Stimulated activated CD4-positive, alpha-beta T cell treated with anti-CD3 and anti-CD28 coated beads, Interleukin-15, amount 100 ng/mL, for 1 hour (primary cell): ENCODE data around the gene CHAT.

Source experiments
- DNase-seq, 2 donors: peaks; one replicate each; pipeline ENCODE4 v3.0.0-alpha.2; 2020; ENCODE audit warnings: low read depth in 1 of 2, low spot score in 1 of 2

CHAT gene

DNA sequence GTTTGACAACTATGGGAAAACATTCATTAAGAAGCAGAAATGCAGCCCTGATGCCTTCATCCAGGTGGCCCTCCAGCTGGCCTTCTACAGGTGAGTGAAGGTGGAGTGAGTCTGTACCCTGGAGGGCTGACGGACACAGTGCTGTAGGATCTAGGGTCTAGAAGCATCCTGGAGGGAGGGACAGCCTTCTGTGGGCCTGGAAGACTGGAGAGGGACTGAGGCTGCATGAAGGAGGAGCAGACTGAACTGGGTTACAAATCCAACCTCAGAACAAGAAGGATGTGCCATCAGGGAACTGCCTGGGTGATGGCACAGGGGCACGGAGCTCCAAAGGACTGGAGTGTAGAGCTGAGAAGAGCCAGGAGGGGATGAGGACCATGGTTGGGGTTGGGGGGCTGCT is 38.1 kb downstream of the CHAT start:
- DNase-seq: no peak

DNA sequence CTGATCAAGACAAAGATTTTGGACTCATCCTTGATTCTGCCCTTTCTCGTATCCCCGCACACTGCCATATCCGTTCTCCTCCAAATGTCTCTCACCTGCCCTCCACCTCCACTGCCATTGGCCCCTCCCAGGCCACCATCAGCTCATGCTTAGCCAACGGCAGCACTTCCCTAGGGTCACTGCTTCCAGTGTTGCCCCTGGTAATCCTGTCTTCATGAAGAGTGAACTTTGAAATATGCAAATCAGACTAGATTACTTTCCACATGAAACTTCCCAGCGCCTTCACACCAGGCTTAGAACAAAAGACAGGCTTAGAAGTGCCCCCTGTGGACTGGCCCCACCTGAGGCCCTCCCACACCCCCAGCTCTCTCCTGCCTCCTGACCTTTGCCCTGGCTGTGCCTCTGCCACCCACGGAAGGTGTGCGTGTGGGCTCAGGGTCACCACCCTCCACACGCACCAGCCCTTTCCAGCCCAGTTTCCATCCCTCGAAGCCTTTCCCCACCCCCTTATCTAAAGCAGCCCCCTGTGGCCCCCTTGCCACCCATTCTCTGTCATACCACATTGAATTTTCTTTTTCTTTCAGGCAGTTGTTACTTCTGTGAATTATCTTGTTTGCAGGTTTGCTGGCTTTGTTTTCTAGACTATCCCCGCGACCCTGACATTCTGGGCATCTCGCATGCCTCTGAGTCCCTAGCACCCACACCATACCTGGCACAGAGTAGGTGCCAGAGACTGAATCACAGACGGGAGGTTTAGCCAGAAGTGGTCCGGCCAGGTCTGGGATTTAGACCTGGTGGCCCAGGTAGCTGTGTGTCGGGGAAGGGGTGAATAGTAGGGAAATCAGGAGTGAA is 38.8 kb downstream of the CHAT start:
- DNase-seq: no peak

DNA sequence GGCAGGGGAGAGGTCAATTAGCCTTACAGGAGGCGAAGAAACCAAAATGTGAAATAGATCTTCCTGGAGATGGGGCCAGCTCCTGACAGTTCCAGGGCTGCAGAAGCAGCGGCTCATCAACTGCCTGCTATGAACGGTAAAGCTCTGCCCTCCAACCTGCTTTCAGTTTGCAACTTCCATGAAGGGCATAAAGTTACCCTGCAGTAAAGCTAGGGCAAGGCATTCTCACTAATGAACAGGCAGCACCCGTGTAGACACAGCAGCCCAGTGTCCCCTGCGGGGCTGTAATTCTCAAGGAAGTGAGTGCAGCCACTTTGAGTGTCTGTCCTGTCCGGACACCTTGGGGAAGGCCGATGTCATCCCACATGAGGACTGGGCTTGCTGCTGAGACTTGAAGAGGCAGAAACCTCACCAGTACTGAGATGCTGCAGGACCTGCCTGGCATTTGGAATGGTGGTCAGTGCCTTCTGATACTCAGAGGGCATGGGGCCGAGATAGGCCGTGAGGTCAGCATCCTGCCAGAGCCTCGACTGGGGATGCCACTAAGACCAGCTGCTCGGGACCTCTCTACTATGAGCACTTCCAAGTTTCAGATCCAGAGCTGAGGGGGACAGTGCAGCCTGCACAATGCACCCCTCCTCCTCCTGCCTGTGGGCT is 39.6 kb downstream of the CHAT start:
- no peak for DNase-seq

- DNase-seq: no peak
Measured at GRCh38 chr10:49654036-49654693, 40.3 kb downstream of the CHAT start.

GRCh38 chr10:49655099-49655498 is 41.3 kb downstream of the CHAT start:
- no peak for DNase-seq

DNA sequence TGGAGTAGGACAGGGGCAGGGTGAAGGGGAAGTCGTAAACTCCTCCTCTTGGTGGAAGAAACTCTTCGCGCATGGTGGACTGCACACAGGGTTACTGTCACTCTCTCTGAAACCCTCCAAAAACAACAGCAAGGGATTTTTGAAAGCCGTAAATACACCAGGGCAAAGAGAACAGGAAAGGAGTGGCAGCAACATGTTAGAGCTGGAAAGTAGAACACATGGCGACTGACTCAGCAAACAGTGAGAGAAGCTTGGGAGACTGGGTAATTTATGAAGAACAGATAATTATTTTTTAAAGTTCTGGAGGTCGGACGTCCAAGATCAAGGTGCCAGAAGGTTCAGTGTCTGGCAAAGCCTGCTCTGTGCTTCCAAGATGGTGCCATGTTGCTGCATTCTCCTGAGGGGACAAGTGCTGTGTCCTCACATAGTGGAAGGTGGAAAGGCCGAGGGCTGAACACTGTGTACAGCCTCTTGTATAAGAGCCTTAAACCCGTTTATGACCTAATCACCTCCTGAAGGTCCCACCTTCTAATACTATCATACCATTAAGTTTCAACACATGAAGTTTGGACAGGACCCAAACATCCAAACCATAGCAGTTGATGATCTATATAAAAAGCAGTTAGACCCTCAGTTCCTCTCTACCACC is 43.1 kb downstream of the CHAT start:
- DNase-seq: no peak

- DNase-seq: no peak
Measured at GRCh38 chr10:49657606-49658005, 43.8 kb downstream of the CHAT start.

- no peak for DNase-seq
Measured at GRCh38 chr10:49661140-49661856, 47.5 kb downstream of the CHAT start.

DNA sequence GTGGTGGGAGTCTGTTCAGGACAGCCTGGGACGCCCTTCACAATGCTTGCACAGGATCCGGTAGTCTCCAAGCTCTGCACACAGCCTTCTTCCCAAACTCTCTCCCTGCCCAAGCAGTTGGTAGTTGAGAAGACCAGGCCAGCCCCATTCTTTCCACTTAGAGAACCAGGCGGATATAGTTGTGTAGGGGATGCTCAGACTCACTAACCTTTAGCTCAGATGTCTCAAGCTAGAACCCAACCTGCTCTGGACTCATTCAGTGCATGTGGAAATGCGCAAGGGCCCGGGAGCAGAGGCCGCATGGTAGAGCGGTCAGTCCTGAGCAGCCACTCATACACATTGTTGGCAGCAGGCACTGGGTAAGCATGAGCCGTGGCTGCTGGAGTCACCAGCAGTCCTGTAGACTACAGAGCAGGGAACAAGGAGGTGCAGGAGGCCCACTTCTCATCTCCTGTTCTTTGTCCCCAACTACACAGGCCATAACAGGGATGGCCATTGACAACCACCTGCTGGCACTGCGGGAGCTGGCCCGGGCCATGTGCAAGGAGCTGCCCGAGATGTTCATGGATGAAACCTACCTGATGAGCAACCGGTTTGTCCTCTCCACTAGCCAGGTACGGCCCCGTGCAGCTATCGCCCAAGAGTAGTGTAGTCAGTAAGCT is 48.5 kb downstream of the CHAT start:
- DNase-seq: no peak

DNA sequence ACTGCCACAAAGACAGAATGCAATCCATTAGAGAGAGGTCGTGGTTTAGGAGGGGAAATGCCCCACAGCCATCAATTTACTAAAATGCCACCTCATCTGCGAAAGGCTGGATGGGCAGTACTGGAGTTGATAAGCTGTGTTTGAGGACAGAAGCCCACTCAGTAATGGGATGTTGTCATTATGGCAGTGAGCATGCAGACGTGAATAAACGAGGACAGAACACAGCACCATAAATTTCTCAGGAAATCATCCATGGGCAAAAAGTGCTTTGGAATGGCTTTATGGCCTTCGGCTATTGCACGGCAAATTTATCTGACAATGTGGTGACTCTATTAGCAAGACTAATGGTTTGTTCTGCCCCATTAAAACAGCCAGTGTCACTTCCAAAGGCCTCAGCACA is 49.8 kb downstream of the CHAT start:
- DNase-seq: no peak

- no peak for DNase-seq
Measured at GRCh38 chr10:49664006-49664841, 50.4 kb downstream of the CHAT start.

- no peak for DNase-seq
Measured at GRCh38 chr10:49664842-49665355, 51.1 kb downstream of the CHAT start.

- no peak for DNase-seq
Measured at GRCh38 chr10:49666054-49666615, 52.3 kb downstream of the CHAT start.

DNA sequence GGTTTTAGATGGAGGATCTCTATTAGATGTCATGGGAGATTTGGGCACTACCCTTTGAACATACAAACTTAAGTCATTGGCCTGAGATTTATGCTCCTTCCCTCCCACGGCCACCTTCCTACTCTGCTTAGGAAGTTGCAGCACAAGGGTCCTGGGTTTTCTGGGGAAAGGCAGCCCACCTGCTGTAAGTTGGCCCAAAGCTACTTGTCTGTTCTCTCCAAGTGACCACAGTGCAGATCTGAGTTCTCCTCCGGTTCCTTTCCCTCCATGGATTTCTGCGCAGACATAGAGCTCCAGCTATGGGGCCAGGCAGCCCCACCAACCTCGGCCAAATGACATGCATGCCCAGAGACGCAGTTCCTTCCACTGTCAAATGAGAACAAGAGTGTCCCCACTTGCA is 52.8 kb downstream of the CHAT start:
- no peak for DNase-seq

DNA sequence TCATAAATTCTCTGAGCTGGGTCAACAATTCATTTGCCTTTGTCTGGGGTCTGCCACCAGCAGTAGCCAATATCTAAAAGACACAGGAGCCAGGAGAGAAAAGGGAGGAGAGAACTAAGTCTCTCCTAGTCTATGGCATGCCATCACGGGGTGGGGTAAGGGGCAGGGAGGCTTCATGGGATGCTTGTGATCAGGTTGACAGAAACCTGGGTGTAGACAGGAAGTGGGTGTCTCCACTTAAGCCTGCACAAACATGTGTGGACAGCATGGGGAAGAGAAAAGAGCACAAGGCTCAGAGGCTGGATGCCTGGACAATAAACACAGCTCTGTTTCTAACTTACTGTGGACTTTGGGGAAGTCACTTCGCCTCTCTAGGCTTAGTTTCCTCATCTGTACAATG is 54.2 kb downstream of the CHAT start:
- no peak for DNase-seq

DNA sequence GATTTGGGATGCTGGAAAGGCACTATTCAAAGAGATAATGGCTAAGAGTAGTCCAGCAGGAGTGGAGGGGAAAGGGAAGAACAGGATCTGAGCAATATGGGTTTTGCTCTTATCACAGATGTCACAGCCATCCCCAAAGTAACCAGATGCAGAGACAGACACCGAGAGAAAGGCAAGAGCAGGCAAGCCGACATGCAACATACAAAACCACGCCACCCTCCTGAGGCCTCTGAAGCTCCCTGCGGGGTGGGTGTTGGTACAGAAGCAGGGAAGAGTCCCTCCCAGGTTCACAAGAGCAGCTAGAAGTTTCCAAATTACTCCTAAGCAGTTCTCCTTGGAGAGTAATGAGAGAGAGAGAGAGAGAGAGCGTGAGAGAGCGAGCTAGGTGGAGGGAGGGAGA is 54.8 kb downstream of the CHAT start:
- DNase-seq: no peak

- no peak for DNase-seq
Measured at GRCh38 chr10:49678827-49679479, 65.1 kb downstream of the CHAT start.

- no peak for DNase-seq
Measured at GRCh38 chr10:49679480-49679893, 65.7 kb downstream of the CHAT start, which contains the start of gene C10orf53. C10orf53 (plus strand) TSS chr10:49679651; CDS start chr10:49679698, 47 bp downstream.
